ENCODE results near the gene ZCCHC17. TPM values are rescaled to one million over a fixed set of nuclear protein-coding genes. Genes with fewer than 3 reads are reported as not detected.

The ZCCHC17 gene
- total and polyA plus RNA-seq, 2 donors (not counting 3 experiments of a cell fraction or from before 2014, with no cell fraction given) = 32.0 to 41.4 TPM

DNA sequence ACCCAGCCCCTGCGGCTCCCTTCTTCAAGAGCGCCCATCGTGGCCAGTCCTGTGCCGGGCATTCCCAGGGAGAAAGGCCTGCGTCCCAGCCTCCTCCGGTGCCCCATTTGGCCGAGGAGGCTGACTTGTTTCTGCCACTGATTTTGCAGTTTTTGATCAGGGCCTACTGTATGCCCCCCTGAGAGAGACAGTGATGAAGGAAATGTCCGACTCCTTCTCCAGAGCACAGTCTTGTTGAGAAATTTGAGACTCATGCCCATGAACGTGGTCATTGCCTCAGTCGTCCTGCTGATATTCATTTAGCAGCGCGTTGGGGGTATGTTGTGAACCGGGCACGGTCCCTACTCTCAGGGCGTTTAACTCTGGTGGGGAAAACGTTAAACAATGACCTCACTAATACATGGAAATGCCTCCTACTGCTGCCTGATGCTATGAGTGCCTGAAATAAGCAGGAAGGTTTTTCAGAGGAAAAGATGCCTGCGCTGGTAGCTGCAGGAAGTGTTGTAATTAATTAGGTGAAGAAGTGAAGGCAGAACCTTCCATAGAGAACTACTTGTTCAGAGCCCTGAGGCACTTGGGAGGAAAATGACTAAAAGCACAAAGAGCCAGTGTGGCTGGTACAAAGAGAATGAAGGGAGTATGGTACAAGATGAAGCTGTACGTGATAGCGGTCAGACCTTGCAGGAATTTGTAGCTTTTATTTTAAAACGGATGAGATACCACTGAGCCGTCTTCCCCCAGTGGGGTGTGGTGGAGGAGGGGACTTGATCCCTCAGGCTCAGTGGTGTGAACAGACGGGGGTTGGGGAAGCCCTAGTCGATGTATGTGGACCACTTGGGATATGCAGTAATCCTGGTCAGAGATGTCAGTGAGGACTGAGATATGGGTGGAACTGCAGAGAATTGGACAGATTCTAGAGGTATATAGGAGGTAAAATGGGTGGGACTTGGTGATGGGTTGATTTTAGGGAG, 730 bp downstream of the ZCCHC17 start:
- peaks cover 2 to 5% of the 10 kb centered on the region in 2 experiments for H3K36me3 ChIP-seq (ENCODE audit: control insufficient read depth in 2 of 2, extremely low read depth in 1 of 2, insufficient read depth in 2 of 2, low read length in 2 of 2)
- peaks cover 63% of the 10 kb centered on the region for H3K79me2 ChIP-seq (ENCODE audit: control insufficient read depth, insufficient read depth, low read length)
- FAIRE-seq = peak; percentile 55
- H3K4me2 ChIP-seq (ENCODE audit: insufficient read depth, low read length) = peak overlapping the region; percentile 83
- no peaks in the 10 kb centered on the region for H3K9me3 ChIP-seq (replicated peaks; ENCODE audit: control insufficient read depth, insufficient read depth, low read length)
- peak overlapping the region; percentile 32 for H2AFZ ChIP-seq (ENCODE audit: low read depth, low read length)
- TSS peak; percentile 83 for BruUV-seq (replicated peaks)
- H3K9ac ChIP-seq (replicated peaks; ENCODE audit: extremely low read depth, insufficient read depth, low read length) = peak overlapping the region; percentile 86
- ChIA-PET POLR2A (interaction anchor here (1.0 to 1.2 kb wide), 3 partner anchors 14 to 121 kb away, joined by 4 to 5 read pairs (median 5); no protein-coding TSS in a partner anchor), CTCF (interaction anchor here (0.8 to 2.4 kb wide), 9 partner anchors 9 to 124 kb away, joined by 3 to 8 read pairs (median 4); no protein-coding TSS in a partner anchor)
- H3K27me3 ChIP-seq (ENCODE audit: control insufficient read depth in 2 of 2, insufficient read depth in 2 of 2, low read length in 2 of 2) = no peaks in the 10 kb centered on the region
- H3K4me3 ChIP-seq (replicated peaks in 1 of 3; ENCODE audit: insufficient read depth in 1 of 3, low read depth in 1 of 3, low read length in 3 of 3) = peak overlapping the region; percentile 52 to 100 (median 98)
- DNase-seq (ENCODE audit: low read depth, low spot score) = peak; percentile 61
- no peaks in the 10 kb centered on the region for H3K9me1 ChIP-seq (replicated peaks; ENCODE audit: control insufficient read depth, extremely low read depth, insufficient read depth, low read length)
- H4K20me1 ChIP-seq (replicated peaks; ENCODE audit: control insufficient read depth, extremely low read depth, insufficient read depth, low read length) = no peaks in the 10 kb centered on the region
- intact Hi-C loops (cut with micrococcal nuclease) (loop anchor here (2.0 kb wide), 1 partner anchor 233 kb away; the partner anchor contains the start of gene PUM1), dilution Hi-C loops (cut with MboI; ENCODE audit: extremely low pct_ligation_motif_present, low sequenced_read_pairs) (no loop called here)
- peak overlapping the region; percentile 61 for H3K27ac ChIP-seq (ENCODE audit: insufficient read depth, low read depth, low read length)
- TF ChIP-seq, protein P1, sequence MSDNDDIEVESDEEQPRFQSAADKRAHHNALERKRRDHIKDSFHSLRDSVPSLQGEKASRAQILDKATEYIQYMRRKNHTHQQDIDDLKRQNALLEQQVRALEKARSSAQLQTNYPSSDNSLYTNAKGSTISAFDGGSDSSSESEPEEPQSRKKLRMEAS (IDR thresholded peaks at IDR 0.05; ENCODE audit: insufficient read depth, insufficient read length) = no peak
- TF ChIP-seq POLR2A (IDR thresholded peaks at IDR 0.05; ENCODE audit: low read depth, low read length) = peak; percentile 21
- H3K4me1 ChIP-seq (ENCODE audit: control insufficient read depth, extremely low read depth, insufficient read depth, low read length) = peaks cover 20% of the 10 kb centered on the region

DNA sequence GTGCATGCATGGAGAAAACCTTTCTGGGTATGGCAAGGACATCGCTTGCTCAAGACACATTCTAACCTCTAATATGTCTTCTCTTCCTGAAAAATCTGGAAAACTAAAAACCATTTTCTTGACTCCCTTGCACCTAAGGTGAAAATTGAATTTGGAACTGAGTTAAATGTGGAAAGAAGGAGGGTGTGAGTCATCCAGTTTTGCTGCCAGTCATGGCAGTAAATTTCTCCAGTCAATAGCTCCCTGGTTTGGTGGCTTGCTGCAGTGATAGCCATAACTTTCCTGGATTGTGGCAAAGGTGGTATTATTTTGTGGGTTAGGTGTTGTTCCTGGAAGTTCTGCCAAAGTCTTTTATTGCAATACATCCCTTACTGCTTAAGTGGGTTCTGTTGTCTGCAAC, 2.5 kb downstream of the ZCCHC17 start:
- intact Hi-C loops (cut with micrococcal nuclease) = no loop called here
- Histone ChIP-seq H3K36me3 (ENCODE audit: control insufficient read depth in 2 of 2, extremely low read depth in 1 of 2, insufficient read depth in 2 of 2, low read length in 2 of 2) (no peaks in the 10 kb centered on the region), H4K20me1 (replicated peaks; ENCODE audit: control insufficient read depth, extremely low read depth, insufficient read depth, low read length) (no peaks in the 10 kb centered on the region), H3K27ac (ENCODE audit: insufficient read depth, low read depth, low read length) (no peak overlapping the region), H3K4me3 (replicated peaks in 1 of 3; ENCODE audit: insufficient read depth in 1 of 3, low read depth in 1 of 3, low read length in 3 of 3) (no peak overlapping the region), H3K27me3 (ENCODE audit: control insufficient read depth in 2 of 2, insufficient read depth in 2 of 2, low read length in 2 of 2) (no peaks in the 10 kb centered on the region), H2AFZ (ENCODE audit: low read depth, low read length) (no peak overlapping the region), H3K79me2 (ENCODE audit: control insufficient read depth, insufficient read depth, low read length) (peaks cover 65% of the 10 kb centered on the region), H3K4me1 (ENCODE audit: control insufficient read depth, extremely low read depth, insufficient read depth, low read length) (peaks cover 20% of the 10 kb centered on the region), H3K4me2 (ENCODE audit: insufficient read depth, low read length) (no peak overlapping the region), H3K9me3 (replicated peaks; ENCODE audit: control insufficient read depth, insufficient read depth, low read length) (no peaks in the 10 kb centered on the region), H3K9me1 (replicated peaks; ENCODE audit: control insufficient read depth, extremely low read depth, insufficient read depth, low read length) (no peaks in the 10 kb centered on the region), H3K9ac (replicated peaks; ENCODE audit: extremely low read depth, insufficient read depth, low read length) (no peak overlapping the region)
- FAIRE-seq = no peak
- CTCF ChIA-PET = no interaction called here
- TF ChIP-seq, protein P2, sequence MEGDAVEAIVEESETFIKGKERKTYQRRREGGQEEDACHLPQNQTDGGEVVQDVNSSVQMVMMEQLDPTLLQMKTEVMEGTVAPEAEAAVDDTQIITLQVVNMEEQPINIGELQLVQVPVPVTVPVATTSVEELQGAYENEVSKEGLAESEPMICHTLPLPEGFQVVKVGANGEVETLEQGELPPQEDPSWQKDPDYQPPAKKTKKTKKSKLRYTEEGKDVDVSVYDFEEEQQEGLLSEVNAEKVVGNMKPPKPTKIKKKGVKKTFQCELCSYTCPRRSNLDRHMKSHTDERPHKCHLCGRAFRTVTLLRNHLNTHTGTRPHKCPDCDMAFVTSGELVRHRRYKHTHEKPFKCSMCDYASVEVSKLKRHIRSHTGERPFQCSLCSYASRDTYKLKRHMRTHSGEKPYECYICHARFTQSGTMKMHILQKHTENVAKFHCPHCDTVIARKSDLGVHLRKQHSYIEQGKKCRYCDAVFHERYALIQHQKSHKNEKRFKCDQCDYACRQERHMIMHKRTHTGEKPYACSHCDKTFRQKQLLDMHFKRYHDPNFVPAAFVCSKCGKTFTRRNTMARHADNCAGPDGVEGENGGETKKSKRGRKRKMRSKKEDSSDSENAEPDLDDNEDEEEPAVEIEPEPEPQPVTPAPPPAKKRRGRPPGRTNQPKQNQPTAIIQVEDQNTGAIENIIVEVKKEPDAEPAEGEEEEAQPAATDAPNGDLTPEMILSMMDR (IDR thresholded peaks at IDR 0.05; ENCODE audit: extremely low read depth in 1 of 2, insufficient read depth in 1 of 2, low read depth in 1 of 2, low read length in 2 of 2) = no peak
- TF ChIP-seq FOS (IDR thresholded peaks at IDR 0.05; ENCODE audit: borderline replicate concordance, insufficient read depth, low read length) (peak; percentile 62), POLR2A (IDR thresholded peaks at IDR 0.05; ENCODE audit: low read depth, low read length) (no peak)
- BruUV-seq (replicated peaks) = no TSS peak
- dilution Hi-C loops (cut with MboI; ENCODE audit: extremely low pct_ligation_motif_present, low sequenced_read_pairs) = no loop called here
- DNase-seq (ENCODE audit: low read depth, low spot score) = no peak
- POLR2A ChIA-PET = no interaction called here

Measured in endothelial cell of umbilical vein (primary cell).